ENCODE results near the gene DTNB.

- TF ChIP-seq CTCF (conservative IDR thresholded peaks at IDR 0.05) (no peak), EZH2 (IDR thresholded peaks at IDR 0.05; ENCODE audit: low read depth) (no peak)
Observed at GRCh38 chr2:25624635-25625034, 48.7 kb downstream of the DTNB start.

Data from PC-9 (cell line).